Nephron progenitor cell (in vitro differentiated cells): ENCODE measurements around the gene SP9.

ENCODE experiments used
- DNase-seq: peaks from one replicate; pipeline ENCODE4 v3.0.0; 2021
- H3K27ac Mint-ChIP-seq: 2 replicates; pipeline ENCODE4 v1.8.0; 2021; ENCODE audit warnings: mild to moderate bottlenecking, moderate library complexity, mixed read lengths
- H3K27me3 Mint-ChIP-seq: 2 replicates; pipeline ENCODE4 v1.8.0; 2021; ENCODE audit warnings: mild to moderate bottlenecking, low read depth, mixed read lengths; ENCODE audit not compliant: poor library complexity
- H3K36me3 Mint-ChIP-seq: 2 replicates; pipeline ENCODE4 v1.8.0; 2021; ENCODE audit warnings: low read depth, mixed read lengths
- H3K4me1 Mint-ChIP-seq: 2 replicates; pipeline ENCODE4 v1.8.0; 2021; ENCODE audit warnings: mixed read lengths
- H3K4me3 Mint-ChIP-seq: 2 replicates; pipeline ENCODE4 v1.8.0; 2021; ENCODE audit warnings: mild to moderate bottlenecking, moderate library complexity, mixed read lengths
- H3K9me3 Mint-ChIP-seq: 2 replicates; pipeline ENCODE4 v1.8.0; 2021; ENCODE audit warnings: mild to moderate bottlenecking, moderate library complexity, mixed read lengths
- CTCF ChIP-seq: fragments of 200-600 bp; sonication (generic); IDR thresholded peaks from 2 replicates; pipeline ENCODE4 v1.5.0; 2021; ENCODE audit warnings: antibody characterized with exemption

SP9 gene

GRCh38 chr2:174343343-174343622, 8.5 kb downstream of the SP9 start:
- DNase-seq, result no peak
- no peaks in the 10 kb centered on the region for H3K9me3 Mint-ChIP-seq
- peaks cover 80% of the 10 kb centered on the region for H3K27me3 Mint-ChIP-seq
- H3K4me1 Mint-ChIP-seq, result peaks cover 48% of the 10 kb centered on the region
- no peak for TF ChIP-seq CTCF
- peaks cover 12% of the 10 kb centered on the region for H3K36me3 Mint-ChIP-seq
- H3K27ac Mint-ChIP-seq, result no peak overlapping the region
- peak overlapping the region; percentile 83 for H3K4me3 Mint-ChIP-seq

GRCh38 chr2:174343623-174344455, 9.1 kb downstream of the SP9 start:
- peaks cover 47% of the 10 kb centered on the region for H3K4me1 Mint-ChIP-seq
- H3K9me3 Mint-ChIP-seq, result no peaks in the 10 kb centered on the region
- peak; percentile 44 for DNase-seq
- no peak for TF ChIP-seq CTCF
- H3K27ac Mint-ChIP-seq, result no peak overlapping the region
- H3K27me3 Mint-ChIP-seq, result peaks cover 74% of the 10 kb centered on the region
- peaks cover 18% of the 10 kb centered on the region for H3K36me3 Mint-ChIP-seq
- H3K4me3 Mint-ChIP-seq, result peak overlapping the region; percentile 83

- peaks cover 64% of the 10 kb centered on the region for H3K27me3 Mint-ChIP-seq
- no peak overlapping the region for H3K27ac Mint-ChIP-seq
- peak; percentile 50 for TF ChIP-seq CTCF
- H3K4me3 Mint-ChIP-seq, result peak overlapping the region; percentile 83
- no peaks in the 10 kb centered on the region for H3K9me3 Mint-ChIP-seq
- peaks cover 37% of the 10 kb centered on the region for H3K4me1 Mint-ChIP-seq
- DNase-seq, result peak; percentile 14
- H3K36me3 Mint-ChIP-seq, result peaks cover 20% of the 10 kb centered on the region
Measured at GRCh38 chr2:174344716-174345461, 10.1 kb downstream of the SP9 start.

- Mint-ChIP-seq H3K4me1 (peaks cover 1% of the 10 kb centered on the region), H3K27me3 (peaks cover 19% of the 10 kb centered on the region), H3K9me3 (no peaks in the 10 kb centered on the region), H3K27ac (no peak overlapping the region), H3K4me3 (no peak overlapping the region), H3K36me3 (peaks cover 20% of the 10 kb centered on the region)
- TF ChIP-seq CTCF, result peak; percentile 42
- DNase-seq, result no peak
Measured at GRCh38 chr2:174350018-174350417, 15.3 kb downstream of the SP9 start.

GRCh38 chr2:174350593-174351181, 15.9 kb downstream of the SP9 start:
- TF ChIP-seq CTCF, result no peak
- no peaks in the 10 kb centered on the region for H3K9me3 Mint-ChIP-seq
- no peak overlapping the region for H3K4me3 Mint-ChIP-seq
- peaks cover 22% of the 10 kb centered on the region for H3K36me3 Mint-ChIP-seq
- no peak overlapping the region for H3K27ac Mint-ChIP-seq
- DNase-seq, result no peak
- H3K27me3 Mint-ChIP-seq, result peaks cover 13% of the 10 kb centered on the region
- H3K4me1 Mint-ChIP-seq, result no peaks in the 10 kb centered on the region
